OCI-M1 (cell line): ENCODE data around the gene IL1B.
"Not testable (repeated sequence)": the region's sequence is repeated elsewhere in the genome, so short reads cannot be mapped to it uniquely, and the experiment has no call there.

ENCODE experiments used
- DNase-seq: peaks from one replicate; lab custom pipeline; 2025; lab: John Stamatoyannopoulos, UW

Gene IL1B

DNA sequence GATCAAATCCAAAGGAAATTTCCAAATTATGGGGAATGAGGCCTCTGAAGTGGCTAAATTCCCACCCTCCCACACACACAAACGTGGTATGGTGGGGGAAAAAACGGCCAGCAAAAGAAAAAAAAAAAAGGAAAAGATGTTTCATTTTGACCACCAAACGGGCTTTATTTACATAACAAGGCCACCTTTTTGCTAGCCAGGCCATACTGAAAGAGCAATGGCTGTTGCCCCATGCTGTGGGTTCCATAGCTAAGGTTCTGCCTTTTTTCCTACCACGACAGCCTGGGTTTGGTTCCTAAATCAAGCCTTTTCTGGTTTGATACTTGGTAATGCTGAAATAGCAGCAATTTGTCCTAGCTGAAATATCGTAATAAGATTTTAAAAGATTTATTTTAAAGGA lies 14.0 kb upstream of the IL1B start:
- DNase-seq: no peak

DNA sequence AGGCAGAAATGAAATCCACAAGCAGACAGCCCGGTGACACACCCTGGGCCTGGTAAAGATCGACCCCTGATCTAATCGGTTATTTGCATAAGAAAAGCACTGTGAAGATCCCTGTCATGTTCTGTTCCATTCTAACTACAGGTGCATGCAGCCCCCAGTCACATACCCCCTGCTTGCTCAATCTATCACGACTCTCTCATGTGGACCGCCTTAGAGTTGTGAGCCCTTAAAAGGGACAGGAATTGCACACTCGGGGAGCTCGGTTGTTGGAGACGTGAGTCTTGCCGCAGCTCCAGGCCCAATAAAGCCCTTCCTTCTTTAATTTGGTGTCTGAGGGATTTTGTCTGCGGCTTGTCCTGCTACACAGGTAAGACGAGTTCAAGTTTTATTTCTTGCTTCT lies 13.4 kb upstream of the IL1B start:
- DNase-seq: no peak

DNA sequence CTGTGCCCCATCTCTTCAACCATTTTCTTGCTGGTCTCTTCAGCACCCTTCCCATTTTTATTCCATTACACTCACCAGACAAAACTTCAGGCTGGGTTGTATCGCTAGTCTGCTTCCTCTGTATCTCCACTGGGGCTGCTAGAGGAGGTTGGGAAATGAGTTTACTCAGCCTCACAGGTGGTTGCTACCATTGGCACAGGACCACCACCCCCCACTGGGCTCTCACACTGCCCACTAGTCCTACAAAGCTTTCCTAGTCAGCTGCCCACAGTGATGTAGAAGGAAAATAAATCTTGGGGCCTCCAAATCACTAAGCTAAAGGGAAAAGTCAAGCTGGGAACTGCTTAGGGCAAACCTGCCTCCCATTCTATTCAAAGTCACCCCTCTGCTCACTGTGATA lies 12.3 kb upstream of the IL1B start:
- DNase-seq: no peak

DNA sequence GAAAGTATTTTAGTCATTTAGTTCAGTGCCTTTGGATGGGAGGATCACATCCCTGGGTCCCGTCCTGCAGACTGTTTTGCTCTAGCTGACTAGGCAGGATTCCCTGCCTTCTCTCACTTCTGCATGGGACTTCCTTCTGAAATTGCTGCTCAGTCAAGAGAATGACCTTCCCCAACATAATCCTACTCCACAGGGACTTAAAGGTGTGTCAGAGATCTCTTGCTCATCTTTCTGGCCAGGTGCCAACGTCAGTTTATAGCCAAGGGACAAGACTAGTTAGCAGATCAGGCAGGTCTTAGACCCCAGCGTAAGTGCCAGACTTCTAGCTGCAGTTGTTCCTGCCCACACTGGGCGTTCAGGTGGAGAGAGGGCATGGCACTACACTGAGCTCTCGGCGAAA lies 9.5 kb upstream of the IL1B start:
- DNase-seq: no peak

DNA sequence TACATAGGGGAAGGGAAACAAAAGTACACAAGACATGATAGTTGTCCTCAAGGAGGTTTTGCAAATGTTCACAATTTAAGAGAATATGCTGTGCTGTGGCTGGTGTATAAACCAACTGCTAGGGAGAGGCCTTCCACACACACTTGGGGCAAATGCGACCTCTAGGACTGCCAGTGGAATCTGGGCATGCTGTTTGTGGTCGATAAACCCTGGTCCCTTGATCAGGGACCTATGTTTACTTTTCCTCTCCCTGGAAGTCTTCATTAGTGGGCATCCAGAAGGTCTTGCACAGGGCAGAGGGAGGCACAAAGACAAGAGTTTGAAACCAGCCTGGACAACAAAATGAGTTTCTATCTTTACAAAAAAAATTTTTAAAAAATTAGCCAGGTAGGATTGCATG lies 7.3 kb upstream of the IL1B start:
- no peak for DNase-seq

DNA sequence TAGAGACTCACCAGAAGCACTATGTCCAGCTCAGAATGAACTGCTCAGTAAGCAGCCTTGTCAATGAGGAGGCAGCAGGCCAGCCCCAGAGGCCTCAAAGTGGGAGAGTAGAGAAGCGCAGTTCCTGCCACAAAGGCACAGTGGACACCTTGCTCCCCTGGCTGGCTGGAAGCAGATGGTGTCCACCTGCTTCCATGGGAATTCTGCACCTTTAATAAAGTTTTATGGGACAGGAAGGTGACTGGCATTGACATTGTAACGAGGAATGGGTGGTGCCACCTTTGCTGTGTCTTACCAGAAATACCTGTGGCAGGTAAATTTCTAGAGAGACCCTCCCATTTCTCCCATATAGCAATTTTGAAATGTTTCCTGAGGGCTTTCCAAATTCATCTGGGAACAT lies 6.7 kb upstream of the IL1B start:
- DNase-seq: no peak

DNA sequence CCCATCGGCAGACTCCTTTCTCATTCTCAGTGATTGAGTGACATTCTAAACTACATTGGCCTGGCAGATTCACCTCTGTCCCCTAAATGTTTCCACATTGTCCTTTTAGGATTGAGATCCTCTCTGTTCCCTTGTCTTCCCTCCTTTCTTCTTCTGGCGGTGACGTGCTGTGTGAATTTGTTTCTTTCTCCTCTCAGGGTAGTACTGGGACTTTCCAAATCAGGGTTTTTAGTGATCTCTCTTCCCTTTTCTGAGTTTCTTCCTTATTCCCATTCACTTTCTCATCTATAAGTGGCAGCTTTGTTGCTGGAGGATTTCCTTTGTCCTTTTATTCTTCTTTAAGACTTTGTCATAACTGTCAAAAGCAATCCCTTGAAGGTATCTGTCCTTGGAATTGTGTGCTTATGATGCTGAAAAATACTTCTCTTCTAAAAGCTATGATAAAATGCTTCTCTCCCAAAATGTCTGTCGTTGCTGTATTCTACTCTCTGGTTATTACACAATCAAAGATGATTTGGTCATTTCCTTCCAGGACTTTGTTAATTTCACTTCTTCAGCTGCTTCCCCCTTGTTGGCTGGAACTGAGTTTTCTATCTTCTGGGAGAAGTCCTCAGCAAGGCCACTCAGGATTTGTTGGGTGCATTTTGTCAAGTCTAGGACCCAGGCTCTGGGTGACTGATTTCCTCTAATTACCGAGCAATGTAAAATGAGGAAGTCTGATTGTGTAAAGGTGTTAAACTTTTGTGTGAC lies 4.9 kb upstream of the IL1B start:
- DNase-seq: peak; percentile 19

DNA sequence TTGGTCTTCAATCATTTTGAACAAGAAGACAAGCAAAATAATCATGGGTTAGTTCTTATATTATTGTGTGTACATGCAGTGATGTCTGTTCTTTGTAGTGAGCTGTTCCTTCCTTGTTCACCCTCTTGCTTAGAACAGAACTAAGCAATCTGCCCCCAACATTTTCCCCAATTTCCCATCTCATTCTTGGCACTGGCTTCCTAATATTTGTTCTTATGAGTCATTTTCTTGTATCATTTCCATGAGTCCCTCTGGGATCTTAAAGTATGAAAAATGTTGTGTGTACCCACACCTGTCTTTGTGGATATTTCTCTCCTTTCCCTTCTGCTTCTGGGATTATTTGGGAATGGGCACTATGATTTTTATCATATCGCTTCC lies 3.5 kb upstream of the IL1B start:
- DNase-seq: no peak

DNA sequence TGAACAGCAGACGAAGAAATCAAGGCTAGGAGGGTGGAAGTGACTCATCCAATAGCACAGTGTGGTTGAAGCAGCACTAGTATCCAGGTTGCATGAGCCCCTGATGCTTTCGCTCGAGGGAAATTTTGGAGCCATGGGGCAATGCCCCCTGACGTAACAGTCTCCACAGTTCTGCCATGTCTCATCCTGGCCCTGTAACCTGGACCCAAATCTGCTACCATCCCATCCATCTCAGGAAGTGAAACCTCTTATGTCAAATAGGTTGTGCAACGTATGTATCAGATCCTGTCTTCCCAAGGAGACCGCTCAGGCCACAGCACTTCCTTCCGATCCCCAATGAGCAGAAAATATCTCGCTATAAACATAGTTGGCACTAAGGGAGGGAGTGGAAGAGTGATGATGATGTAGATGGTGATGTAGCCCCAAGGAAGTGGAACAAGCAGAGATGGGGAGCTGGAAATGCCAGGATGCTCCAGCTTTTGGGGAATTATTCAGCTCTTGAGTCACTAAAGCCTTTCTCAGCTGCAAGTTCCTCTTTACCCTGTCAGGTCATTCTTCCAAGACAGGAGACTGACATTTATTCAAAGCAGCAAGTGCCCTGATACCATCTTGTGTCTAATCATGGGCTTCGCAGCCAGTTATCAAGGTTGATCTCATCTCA lies 3.0 kb upstream of the IL1B start:
- DNase-seq: no peak

DNA sequence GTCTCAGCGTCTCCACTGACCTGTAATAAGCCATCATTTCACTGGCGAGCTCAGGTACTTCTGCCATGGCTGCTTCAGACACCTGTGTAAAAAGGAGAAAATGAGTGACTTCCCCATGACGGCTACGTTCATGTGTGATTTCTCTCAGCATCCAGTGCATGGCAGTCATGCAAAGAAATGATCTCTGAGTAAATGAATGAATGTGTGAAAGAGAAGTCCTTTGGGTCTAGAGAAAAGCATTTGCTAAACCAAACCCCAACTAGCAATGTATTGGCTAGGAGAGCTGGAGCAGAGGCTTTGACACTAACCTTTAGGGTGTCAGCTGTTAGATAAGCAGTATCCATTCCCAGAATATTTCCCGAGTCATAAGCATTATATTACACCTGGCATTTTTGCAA lies 417 bp downstream of the IL1B start:
- no peak for DNase-seq

DNA sequence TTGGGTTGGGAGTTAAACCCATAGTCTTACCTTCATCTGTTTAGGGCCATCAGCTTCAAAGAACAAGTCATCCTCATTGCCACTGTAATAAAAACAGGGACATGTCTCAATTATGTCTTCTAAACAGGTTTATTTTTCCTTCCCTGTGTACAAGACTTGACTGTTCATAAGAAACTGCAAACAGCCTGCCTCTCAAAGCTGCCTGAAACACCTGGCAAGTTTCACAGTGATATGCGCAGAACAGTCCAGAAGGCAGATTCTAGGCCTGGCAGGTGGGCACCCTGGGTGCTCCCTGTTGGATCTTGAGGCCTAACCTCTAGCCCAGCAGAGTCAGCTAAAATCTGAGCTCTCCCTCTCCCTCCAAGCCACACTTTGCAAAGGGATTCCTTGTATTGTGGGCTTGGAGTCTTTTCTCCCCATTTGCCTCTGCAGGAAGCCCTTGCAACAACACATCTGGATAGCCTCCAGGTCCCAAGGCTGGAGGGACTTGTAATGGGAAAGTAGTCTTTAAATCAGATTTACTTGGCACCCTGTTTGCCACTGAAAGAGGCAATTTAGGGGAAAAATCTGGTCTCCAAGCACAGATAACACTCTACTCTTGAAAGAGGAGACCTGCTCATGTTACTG lies 930 bp downstream of the IL1B start:
- no peak for DNase-seq

DNA sequence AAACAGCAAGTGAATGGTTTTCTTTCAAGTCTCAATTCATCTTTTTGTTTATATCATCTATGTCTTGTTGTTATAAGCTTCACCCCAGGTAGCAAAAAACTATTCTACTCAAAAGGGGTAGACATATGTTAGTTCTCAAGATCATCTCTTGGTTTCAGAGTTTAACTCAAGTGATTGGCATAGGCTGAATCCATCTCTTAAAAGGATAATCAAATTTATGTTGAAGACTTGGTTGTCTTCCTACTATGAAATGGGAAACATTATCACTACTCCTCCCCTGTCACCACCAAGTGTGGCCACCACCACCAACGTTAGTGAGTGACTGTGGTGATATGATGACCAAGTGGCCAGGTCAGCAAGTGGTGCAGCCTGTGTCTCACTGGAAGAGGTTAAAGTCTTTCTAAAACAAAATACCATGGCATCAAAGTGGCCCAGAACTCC lies 1.5 kb downstream of the IL1B start:
- DNase-seq: no peak

DNA sequence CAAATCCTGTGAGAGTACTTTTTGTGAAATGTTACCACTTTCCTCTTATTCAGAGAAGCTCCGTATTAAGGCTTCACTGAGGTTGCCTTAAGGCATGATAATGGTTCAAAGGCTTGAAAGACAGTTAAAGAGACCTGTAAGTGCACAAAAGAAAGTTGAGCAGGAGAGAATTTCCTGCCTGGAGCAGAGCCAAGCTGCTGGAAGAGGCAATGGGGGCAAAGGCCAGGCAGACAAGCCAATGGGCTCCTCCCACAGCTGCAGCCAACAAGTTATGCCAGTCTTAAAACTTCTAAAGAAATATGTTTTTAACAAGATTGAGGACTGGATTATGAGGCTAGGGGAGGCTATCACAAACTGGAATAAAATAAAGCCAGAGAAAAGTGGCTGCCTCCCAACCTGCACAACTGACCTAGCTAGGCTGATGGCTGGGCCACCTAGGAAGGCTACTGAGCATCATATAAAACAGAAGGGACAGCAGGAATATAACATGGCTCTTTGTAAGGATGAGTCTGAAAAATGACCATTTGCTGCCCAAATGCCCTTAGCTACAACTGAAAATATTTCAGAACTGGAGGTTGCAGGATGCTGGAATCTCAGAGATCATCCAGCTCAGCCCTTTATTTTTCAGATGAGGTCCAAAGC lies 2.1 kb downstream of the IL1B start:
- no peak for DNase-seq

DNA sequence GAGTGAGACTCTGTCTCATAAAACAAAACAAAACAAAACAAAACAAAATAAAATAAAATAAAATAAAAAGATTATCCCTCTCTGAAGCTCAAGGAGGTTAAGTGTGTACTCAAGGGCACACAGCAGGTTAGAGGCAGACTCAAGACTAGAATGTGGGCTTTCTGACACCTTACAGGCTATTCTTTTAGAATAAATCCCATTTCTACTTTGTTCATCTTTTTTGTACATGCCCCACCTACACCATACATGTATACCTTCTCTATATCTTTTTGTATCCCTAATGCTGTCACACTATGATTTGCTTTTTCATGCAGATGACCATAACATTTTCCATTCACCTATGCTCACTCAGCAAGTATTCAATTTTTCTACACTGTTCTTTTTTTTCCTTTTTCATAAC lies 2.6 kb downstream of the IL1B start:
- no peak for DNase-seq

DNA sequence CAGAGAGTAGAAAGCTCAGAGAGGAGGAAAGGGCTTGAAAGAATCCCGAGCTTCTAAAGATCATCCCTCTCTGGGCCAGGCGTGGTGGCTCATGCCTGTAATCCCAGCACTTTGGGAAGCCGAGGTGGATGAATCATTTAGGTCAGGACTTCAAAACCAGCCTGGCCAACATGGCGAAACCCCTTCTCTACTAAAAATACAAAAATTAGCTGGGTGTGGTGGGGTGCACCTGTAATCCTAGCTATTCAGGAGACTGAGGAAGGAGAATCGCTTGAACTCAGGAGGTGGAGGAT lies 3.0 kb downstream of the IL1B start:
- DNase-seq: not testable (repeated sequence)

DNA sequence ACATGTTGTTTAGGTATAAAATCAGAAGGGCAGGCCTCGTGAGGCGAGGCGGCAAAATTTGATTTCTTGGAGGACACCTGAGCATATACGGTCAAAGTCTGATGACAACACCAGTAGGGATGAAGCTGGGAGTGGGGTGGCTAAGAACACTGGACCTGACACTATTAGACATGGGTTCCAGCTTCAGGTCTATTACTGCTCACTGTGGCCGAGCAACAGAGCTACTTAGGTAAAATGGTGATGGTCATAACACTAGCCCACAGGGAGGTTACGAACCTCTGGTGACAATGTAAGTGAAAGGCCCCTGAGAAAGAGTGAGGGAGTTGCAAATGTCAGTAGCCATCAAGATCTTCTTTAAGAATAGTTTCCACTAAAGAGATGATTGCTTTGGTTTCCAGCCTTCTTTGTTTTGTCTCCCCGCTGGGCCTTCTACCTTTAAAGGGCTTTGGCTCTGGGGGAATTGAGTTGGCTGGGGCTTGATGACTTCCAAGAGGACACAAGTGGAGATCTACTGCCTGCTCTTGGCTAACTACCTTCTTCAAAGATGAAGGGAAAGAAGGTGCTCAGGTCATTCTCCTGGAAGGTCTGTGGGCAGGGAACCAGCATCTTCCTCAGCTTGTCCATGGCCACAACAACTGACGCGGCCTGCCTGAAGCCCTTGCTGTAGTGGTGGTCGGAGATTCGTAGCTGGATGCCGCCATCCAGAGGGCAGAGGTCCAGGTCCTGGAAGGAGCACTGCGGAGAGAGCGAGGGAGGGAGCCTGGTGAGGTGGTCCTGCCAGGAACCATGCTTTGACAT lies 3.5 kb downstream of the IL1B start:
- no peak for DNase-seq

DNA sequence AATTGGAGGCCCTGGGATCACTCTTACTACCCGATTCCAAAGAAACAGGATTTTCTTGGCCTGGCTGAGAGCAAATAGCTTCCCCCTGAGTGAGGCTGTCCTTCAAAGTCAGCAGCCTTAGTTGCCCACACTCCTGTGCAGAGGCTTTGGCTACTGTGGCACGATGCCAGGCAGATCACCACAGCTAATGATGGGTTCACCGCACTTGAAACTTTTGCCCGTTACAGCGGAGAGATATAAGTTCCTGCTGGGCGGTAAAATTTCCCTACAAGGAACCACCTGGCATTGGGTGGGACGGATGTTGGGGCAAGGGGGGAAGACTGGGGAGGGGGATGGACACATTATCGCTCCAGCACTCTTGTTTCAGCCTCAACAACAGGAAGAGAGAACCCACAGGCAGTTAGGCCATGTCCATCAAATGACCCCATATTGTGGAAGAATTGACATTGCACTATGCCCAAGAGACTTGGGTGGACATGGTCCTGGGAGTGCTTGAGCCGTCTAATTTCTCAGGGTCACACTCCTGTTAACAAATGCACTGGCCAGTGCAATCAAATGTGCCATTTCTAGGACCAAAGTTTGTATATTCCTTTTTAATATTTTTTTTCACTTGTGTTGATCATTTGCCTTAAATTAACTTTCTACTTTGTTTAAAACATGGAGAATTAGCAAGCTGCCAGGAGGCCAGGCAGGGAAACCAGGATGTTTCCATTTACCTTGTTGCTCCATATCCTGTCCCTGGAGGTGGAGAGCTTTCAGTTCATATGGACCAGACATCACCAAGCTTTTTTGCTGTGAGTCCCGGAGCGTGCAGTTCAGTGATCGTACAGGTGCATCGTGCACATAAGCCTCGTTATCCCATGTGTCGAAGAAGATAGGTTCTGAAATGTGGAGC lies 4.4 kb downstream of the IL1B start:
- DNase-seq: no peak

DNA sequence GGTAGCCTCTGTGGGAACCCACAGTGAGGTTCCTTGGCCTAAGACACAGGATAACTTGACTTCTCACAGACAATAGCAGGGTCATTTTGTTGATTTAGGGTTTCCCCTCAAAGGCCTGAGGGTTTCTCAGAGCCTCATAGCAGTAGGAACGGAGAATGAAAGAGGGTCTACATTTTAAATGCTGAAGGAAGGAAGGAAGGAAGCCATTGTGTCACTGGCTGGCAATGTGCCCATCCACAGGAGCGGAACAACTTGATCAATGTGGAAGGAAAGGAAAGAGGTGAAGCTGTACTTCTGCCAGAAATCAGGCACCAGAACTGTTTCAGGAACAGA lies 5.1 kb downstream of the IL1B start:
- no peak for DNase-seq

DNA sequence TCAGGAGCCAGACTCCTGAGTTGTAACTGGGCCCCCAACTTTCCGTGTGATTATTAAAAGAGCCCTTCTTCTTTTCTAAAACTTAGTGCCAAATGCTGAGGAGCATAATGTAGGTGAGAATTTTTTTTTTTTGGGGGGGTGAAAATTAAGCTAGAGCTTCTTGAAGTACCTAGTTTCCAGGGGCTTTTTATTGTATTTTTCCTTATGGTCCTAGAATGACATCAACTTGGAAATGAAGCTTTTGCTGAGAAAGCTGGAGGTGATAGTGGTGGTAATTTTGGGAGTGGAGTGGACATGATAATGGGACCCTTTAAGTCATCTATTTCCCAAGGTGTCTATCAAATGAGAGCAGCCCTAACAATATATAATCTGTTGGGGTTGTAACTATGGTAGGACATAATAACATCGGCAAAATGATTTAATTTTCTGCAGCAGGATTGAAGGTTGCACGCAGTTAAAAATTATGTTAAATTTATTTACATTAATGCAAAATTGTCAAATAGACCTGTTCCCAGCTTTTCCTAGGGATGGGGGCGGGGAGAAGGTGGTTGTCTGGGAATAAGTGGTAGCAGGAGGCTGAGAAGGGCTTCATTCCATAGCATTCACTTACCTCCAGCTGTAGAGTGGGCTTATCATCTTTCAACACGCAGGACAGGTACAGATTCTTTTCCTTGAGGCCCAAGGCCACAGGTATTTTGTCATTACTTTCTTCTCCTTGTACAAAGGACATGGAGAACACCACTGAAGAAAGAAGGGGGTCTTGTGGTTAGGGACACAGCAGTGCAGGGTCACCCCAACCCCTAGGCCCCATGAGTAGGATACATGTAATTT lies 5.7 kb downstream of the IL1B start:
- no peak for DNase-seq

DNA sequence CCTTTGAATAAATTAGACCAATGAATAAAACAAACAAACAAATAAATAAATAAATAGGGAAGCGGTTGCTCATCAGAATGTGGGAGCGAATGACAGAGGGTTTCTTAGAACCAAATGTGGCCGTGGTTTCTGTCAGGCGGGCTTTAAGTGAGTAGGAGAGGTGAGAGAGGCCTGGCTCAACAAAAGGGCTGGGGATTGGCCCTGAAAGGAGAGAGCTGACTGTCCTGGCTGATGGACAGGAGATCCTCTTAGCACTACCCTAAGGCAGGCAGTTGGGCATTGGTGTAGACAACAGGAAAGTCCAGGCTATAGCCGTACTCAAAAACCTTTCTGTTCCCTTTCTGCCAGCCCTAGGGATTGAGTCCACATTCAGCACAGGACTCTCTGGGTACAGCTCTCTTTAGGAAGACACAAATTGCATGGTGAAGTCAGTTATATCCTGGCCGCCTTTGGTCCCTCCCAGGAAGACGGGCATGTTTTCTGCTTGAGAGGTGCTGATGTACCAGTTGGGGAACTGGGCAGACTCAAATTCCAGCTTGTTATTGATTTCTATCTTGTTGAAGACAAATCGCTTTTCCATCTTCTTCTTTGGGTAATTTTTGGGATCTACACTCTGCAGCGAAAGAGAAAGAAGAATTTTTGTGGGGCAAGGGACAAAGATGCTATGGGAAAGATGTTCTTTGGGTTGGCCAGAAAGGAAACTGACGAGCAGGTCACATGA lies 6.5 kb downstream of the IL1B start:
- DNase-seq: no peak
